Upper lobe of left lung (tissue), 4 donors: ENCODE results near the gene PIBF1.

Source experiments
- EP300 ChIP-seq, 4 donors: sonication (generic); formaldehyde crosslinking; IDR thresholded peaks; one replicate each; pipeline ENCODE4 v1.5.1; 2017; ENCODE audit warnings: antibody characterized with exemption in 4 of 4, control low read depth in 2 of 4
- TF ChIP-seq, protein P1 (sequence below), 6 experiments: fragments of 450-650 bp in 4 of 6; fragments of 200-600 bp in 2 of 6; sonication (generic) in 2 of 6; IDR thresholded peaks; one replicate each; pipeline ENCODE4 v1.5.1; 2016 to 2019; ENCODE audit warnings: antibody characterized with exemption in 6 of 6

GRCh38 chr13:72850959-72851677, 69.2 kb downstream of the PIBF1 start:
- TF ChIP-seq, protein P1, sequence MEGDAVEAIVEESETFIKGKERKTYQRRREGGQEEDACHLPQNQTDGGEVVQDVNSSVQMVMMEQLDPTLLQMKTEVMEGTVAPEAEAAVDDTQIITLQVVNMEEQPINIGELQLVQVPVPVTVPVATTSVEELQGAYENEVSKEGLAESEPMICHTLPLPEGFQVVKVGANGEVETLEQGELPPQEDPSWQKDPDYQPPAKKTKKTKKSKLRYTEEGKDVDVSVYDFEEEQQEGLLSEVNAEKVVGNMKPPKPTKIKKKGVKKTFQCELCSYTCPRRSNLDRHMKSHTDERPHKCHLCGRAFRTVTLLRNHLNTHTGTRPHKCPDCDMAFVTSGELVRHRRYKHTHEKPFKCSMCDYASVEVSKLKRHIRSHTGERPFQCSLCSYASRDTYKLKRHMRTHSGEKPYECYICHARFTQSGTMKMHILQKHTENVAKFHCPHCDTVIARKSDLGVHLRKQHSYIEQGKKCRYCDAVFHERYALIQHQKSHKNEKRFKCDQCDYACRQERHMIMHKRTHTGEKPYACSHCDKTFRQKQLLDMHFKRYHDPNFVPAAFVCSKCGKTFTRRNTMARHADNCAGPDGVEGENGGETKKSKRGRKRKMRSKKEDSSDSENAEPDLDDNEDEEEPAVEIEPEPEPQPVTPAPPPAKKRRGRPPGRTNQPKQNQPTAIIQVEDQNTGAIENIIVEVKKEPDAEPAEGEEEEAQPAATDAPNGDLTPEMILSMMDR (IDR thresholded peaks at IDR 0.05), result no peak
- TF ChIP-seq EP300 (IDR thresholded peaks at IDR 0.05), result no peak
